ENCODE measurements around the gene ROR2. TPM values are rescaled to one million over a fixed set of nuclear protein-coding genes. Genes with fewer than 3 reads are reported as not detected.

The ROR2 gene
- total RNA-seq, 6 experiments from 2014 or later = 0.09 TPM; not detected in 5

GRCh38 chr9:91558395-91558794 is 391.6 kb downstream of the ROR2 start:
- H3K36me3 Mint-ChIP-seq (ENCODE audit: low read depth) = peaks cover 5% of the 10 kb centered on the region; the same call in 1 of the 2 replicates
- no peak overlapping the region for H3K27ac Mint-ChIP-seq
- TF ChIP-seq CTCF (IDR thresholded peaks at IDR 0.05) = no peak
- H3K27me3 Mint-ChIP-seq (ENCODE audit: insufficient read depth) = no peaks in the 10 kb centered on the region
- DNase-seq = no peak
- peaks cover 32% of the 10 kb centered on the region for H3K4me1 Mint-ChIP-seq (ENCODE audit: low read depth)
- no peak overlapping the region for H3K4me3 Mint-ChIP-seq
- H3K9me3 Mint-ChIP-seq = peaks cover 4% of the 10 kb centered on the region

DNA sequence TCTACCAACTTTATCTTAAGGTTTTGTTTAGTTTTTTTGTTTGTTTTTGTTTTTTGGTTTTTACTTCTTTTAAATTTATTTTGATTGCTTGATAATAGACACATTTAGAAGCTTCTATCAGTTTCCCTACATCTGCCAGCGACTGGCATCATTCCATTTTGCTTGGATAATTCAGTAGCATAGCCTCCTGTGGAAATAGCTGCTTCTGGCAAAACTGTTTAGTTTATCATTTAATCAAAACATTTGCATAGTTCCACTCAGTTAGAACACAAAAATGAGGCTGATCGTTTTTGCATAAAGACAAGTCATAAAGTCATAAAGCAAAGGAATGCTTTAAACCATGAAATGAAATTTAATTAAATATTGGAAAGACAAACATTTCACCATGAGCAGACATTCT is 392.7 kb downstream of the ROR2 start:
- no peak for TF ChIP-seq CTCF (IDR thresholded peaks at IDR 0.05)
- peaks cover 5% of the 10 kb centered on the region; the same call in 1 of the 2 replicates for H3K36me3 Mint-ChIP-seq (ENCODE audit: low read depth)
- H3K27me3 Mint-ChIP-seq (ENCODE audit: insufficient read depth) = no peaks in the 10 kb centered on the region
- peaks cover 32% of the 10 kb centered on the region for H3K4me1 Mint-ChIP-seq (ENCODE audit: low read depth)
- DNase-seq = no peak
- H3K4me3 Mint-ChIP-seq = no peak overlapping the region
- H3K27ac Mint-ChIP-seq = no peak overlapping the region
- peaks cover 4% of the 10 kb centered on the region for H3K9me3 Mint-ChIP-seq

DNA sequence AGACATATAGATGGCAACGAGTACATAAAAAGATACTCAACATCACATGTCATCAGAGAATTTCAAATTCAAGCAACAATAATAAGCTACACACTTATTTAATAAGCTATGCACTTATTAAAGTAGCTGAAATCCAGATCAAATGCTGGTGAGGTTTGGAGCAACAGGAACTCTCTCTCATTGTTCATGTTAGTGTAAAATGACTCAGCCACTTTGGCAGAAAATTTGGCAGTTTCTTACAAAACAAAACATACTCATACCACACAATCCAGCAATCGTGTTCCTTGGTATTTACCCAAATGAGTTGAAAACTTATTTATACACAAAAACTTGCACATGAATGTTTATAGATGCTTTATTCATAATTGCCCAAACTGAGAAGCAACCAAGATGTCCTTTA is 394.9 kb downstream of the ROR2 start:
- Mint-ChIP-seq H3K4me3 (no peak overlapping the region), H3K4me1 (ENCODE audit: low read depth) (peaks cover 25% of the 10 kb centered on the region), H3K27me3 (ENCODE audit: insufficient read depth) (no peaks in the 10 kb centered on the region), H3K27ac (no peak overlapping the region), H3K9me3 (peaks cover 4% of the 10 kb centered on the region), H3K36me3 (ENCODE audit: low read depth) (peaks cover 5% of the 10 kb centered on the region; the same call in 1 of the 2 replicates)
- TF ChIP-seq CTCF (IDR thresholded peaks at IDR 0.05) = no peak
- DNase-seq = peak; percentile 25

DNA sequence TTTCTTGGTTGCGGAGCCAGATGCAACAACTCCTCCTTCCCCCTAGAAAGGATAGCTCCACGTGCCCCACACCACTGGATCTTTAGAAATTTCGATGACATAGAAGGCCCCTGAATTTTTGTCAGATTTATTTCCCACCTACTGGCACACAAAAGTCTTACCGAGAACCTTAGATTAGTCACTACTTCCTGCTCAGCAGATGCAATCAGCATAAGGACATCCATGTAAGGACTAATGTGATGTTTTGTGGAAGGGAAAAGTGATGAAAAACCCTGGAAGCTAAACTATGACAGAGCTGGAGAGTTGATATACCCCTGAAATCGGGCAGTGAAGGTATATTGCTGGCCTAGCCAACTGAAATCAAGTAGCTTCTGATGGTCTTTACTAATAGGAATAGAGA is 400.9 kb downstream of the ROR2 start:
- peaks cover 29% of the 10 kb centered on the region for H3K4me1 Mint-ChIP-seq (ENCODE audit: low read depth)
- H3K36me3 Mint-ChIP-seq (ENCODE audit: low read depth) = peaks cover 2% of the 10 kb centered on the region; the same call in 1 of the 2 replicates
- no peak overlapping the region for H3K27ac Mint-ChIP-seq
- 0 out of 2 replicates have a peak, but pooled peaks cover 1% of the 10 kb centered on the region for H3K27me3 Mint-ChIP-seq (ENCODE audit: insufficient read depth)
- no peak for DNase-seq
- no peak for TF ChIP-seq CTCF (IDR thresholded peaks at IDR 0.05)
- no peak overlapping the region for H3K4me3 Mint-ChIP-seq
- peaks cover 3% of the 10 kb centered on the region for H3K9me3 Mint-ChIP-seq

GRCh38 chr9:91547081-91547480 is 402.9 kb downstream of the ROR2 start:
- H3K27me3 Mint-ChIP-seq (ENCODE audit: insufficient read depth) = 0 out of 2 replicates have a peak, but pooled peaks cover 1% of the 10 kb centered on the region
- H3K36me3 Mint-ChIP-seq (ENCODE audit: low read depth) = no peaks in the 10 kb centered on the region
- DNase-seq = no peak
- H3K9me3 Mint-ChIP-seq = no peaks in the 10 kb centered on the region
- TF ChIP-seq CTCF (IDR thresholded peaks at IDR 0.05) = no peak
- peaks cover 33% of the 10 kb centered on the region for H3K4me1 Mint-ChIP-seq (ENCODE audit: low read depth)
- peak overlapping the region; percentile 45; the same call in 1 of the 2 replicates for H3K4me3 Mint-ChIP-seq
- no peak overlapping the region for H3K27ac Mint-ChIP-seq

GRCh38 chr9:91546574-91546973 is 403.5 kb downstream of the ROR2 start:
- TF ChIP-seq CTCF (IDR thresholded peaks at IDR 0.05) = no peak
- no peaks in the 10 kb centered on the region for H3K36me3 Mint-ChIP-seq (ENCODE audit: low read depth)
- H3K27ac Mint-ChIP-seq = no peak overlapping the region
- H3K4me3 Mint-ChIP-seq = peak overlapping the region; percentile 45
- H3K4me1 Mint-ChIP-seq (ENCODE audit: low read depth) = peaks cover 38% of the 10 kb centered on the region
- DNase-seq = peak; percentile 39
- H3K9me3 Mint-ChIP-seq = no peaks in the 10 kb centered on the region
- H3K27me3 Mint-ChIP-seq (ENCODE audit: insufficient read depth) = 0 out of 2 replicates have a peak, but pooled peaks cover 1% of the 10 kb centered on the region

All from HFFc6 (cell line).